Keratinocyte (primary cell): ENCODE results near the gene LMO2. TPM values are rescaled to one million over a fixed set of nuclear protein-coding genes. Genes with fewer than 3 reads are reported as not detected.
A peak's percentile ranks its signal among the peaks of the same experiment; 100 is the strongest.

ENCODE experiments used
- DNase-seq: peaks from one replicate; pipeline ENCODE4 v3.0.0-alpha.2; 2011; ENCODE audit warnings: low read depth, missing footprints, low spot score
- FAIRE-seq: peaks from 2 replicates; lab custom pipeline; 2011; peaks lifted over from hg19 to GRCh38; lab: Jason Lieb, UNC
- H2AFZ ChIP-seq: 2 replicates; pipeline ENCODE4 v1.6.0; 2012; ENCODE audit warnings: low read length, control low read depth, inconsistent platforms; ENCODE audit not compliant: control insufficient read depth
- H3K27ac ChIP-seq: 2 replicates; pipeline ENCODE4 v1.5.1; 2011; ENCODE audit warnings: low read length; ENCODE audit not compliant: control insufficient read depth, insufficient read depth
- H3K27me3 ChIP-seq: 3 replicates; pipeline ENCODE4 v1.6.0; 2011; ENCODE audit warnings: low read length; ENCODE audit not compliant: control insufficient read depth, insufficient read depth; ENCODE audit errors: extremely low read depth
- H3K36me3 ChIP-seq, 2 experiments: 2 replicates in 1 of 2; 3 replicates in 1 of 2; pipeline ENCODE4 v1.5.1; 2011; ENCODE audit warnings: low read length in 2 of 2, mild to moderate bottlenecking in 1 of 2; ENCODE audit not compliant: control insufficient read depth in 2 of 2, insufficient read depth in 2 of 2; ENCODE audit errors: extremely low read depth in 1 of 2
- H3K4me1 ChIP-seq: 3 replicates; pipeline ENCODE4 v1.5.1; 2011; ENCODE audit warnings: low read length; ENCODE audit not compliant: control insufficient read depth, insufficient read depth; ENCODE audit errors: extremely low read depth
- H3K4me2 ChIP-seq: 3 replicates; pipeline ENCODE4 v1.6.0; 2011; ENCODE audit warnings: low read depth, low read length; ENCODE audit not compliant: control insufficient read depth, insufficient read depth; ENCODE audit errors: extremely low read depth
- H3K4me3 ChIP-seq, 3 experiments: fragments of 200-600 bp in 1 of 3; sonication (generic) in 1 of 3; 2 replicates in 2 of 3; 3 replicates in 1 of 3; pipeline ENCODE4 v1.5.1; 2011 to 2016; ENCODE audit warnings: low read length in 3 of 3, mild to moderate bottlenecking in 3 of 3, control low read depth in 2 of 3, inconsistent platforms in 1 of 3, low read depth in 1 of 3, mixed read lengths in 1 of 3, mixed run types in 1 of 3, moderate library complexity in 1 of 3; ENCODE audit not compliant: control insufficient read depth in 2 of 3, insufficient read depth in 2 of 3; ENCODE audit errors: extremely low read depth in 1 of 3
- H3K79me2 ChIP-seq: 2 replicates; pipeline ENCODE4 v1.6.0; 2012; ENCODE audit warnings: low read length; ENCODE audit not compliant: control insufficient read depth, insufficient read depth
- H3K9ac ChIP-seq: 3 replicates; pipeline ENCODE4 v1.6.0; 2011; ENCODE audit warnings: low read length; ENCODE audit not compliant: control insufficient read depth, insufficient read depth; ENCODE audit errors: extremely low read depth
- H3K9me1 ChIP-seq: 3 replicates; pipeline ENCODE4 v1.6.0; 2011; ENCODE audit warnings: low read length; ENCODE audit not compliant: control insufficient read depth, insufficient read depth; ENCODE audit errors: extremely low read depth
- H3K9me3 ChIP-seq: 2 replicates; pipeline ENCODE4 v1.5.1; 2012; ENCODE audit warnings: low read depth, low read length; ENCODE audit not compliant: control insufficient read depth
- H4K20me1 ChIP-seq: 3 replicates; pipeline ENCODE4 v1.6.0; 2011; ENCODE audit warnings: low read length; ENCODE audit not compliant: control insufficient read depth, insufficient read depth; ENCODE audit errors: extremely low read depth
- EZH2 ChIP-seq: IDR thresholded peaks from one replicate; pipeline ENCODE4 v1.6.1; 2012; ENCODE audit warnings: inconsistent platforms, mild to moderate bottlenecking, low read length, moderate library complexity
- dilution Hi-C: fragments of 300-500 bp; cut with MboI; formaldehyde crosslinking; loops from one replicate; pipeline ENCODE4 v1.7.0; 2020; ENCODE audit warnings: low sequenced_read_pairs; ENCODE audit not compliant: extremely low pct_ligation_motif_present
- polyA plus RNA-seq, 5 experiments: library from polyadenylated mRNA; depleted of rRNA in 3 of 5; stranded (reverse) in 3 of 5; stranded (forward) in 1 of 5; unstranded in 1 of 5; fragments of >200 nt; gene quantifications; 1 replicate in 1 of 5; 2 replicates in 3 of 5; 3 replicates in 1 of 5; pipeline versions ENCODE4 v1.2.1 to v1.2.3, GENCODE V29; 2011 to 2012; ENCODE audit warnings: missing spikeins in 2 of 5, low read depth in 1 of 5, low replicate concordance in 1 of 5
- TF ChIP-seq, protein P1 (sequence below), 3 experiments: IDR thresholded peaks in 1 of 3; conservative IDR thresholded peaks in 1 of 3; optimal IDR thresholded peaks in 1 of 3; 2 replicates in 2 of 3; 3 replicates in 1 of 3; pipeline versions ENCODE3 to v1.5.1; 2011; ENCODE audit warnings: low read length in 3 of 3, mild to moderate bottlenecking in 3 of 3, moderate library complexity in 2 of 3, control low read depth in 1 of 3, inconsistent platforms in 1 of 3; ENCODE audit not compliant: insufficient read depth in 2 of 3; ENCODE audit errors: extremely low read depth in 1 of 3

The LMO2 gene
- polyA plus RNA-seq, 1 donor (not counting 4 experiments of a cell fraction or from before 2014, with no cell fraction given), result 1.1 TPM

DNA sequence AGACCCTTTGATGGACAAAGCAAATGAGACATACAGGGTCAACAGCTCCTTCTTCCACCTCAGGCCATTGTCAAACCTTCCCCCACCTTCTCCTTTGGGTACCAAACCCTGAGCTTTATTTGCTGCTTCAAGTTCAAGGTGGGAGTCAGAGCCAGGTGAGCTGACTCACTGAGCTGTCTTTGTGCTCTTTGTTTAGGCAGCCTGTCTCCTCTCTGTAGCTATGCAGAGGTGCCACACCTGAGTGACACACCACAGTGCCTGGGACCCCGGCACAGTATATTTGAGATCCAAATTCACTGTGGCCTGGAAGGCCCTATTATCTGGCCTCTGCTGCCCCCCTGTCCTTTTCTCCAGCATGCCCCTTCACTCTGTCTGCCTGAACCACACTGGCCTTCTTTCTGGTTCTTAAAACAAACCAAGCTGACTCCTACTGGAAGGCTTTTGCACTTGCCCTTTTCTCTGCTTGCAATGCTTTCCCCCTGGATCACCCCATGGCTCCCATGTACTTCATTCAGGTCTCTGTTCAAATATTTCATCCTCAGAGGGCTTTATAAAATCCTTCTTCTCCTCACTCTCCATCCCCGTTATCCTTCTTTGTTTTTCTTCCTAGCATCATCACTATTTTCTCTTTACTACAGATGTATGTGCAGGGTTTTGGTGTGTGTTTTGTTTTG lies 16.1 kb downstream of the LMO2 start:
- FAIRE-seq (peak; percentile 5), DNase-seq (no peak)
- Histone ChIP-seq H3K4me2 (no peak overlapping the region), H2AFZ (no peak overlapping the region), H3K4me1 (no peaks in the 10 kb centered on the region), H4K20me1 (no peaks in the 10 kb centered on the region), H3K27me3 (peaks cover 13% of the 10 kb centered on the region), H3K4me3 (no peak overlapping the region), H3K9me3 (no peaks in the 10 kb centered on the region), H3K9ac (no peak overlapping the region), H3K79me2 (no peaks in the 10 kb centered on the region), H3K36me3 (no peaks in the 10 kb centered on the region), H3K9me1 (no peaks in the 10 kb centered on the region), H3K27ac (no peak overlapping the region)
- TF ChIP-seq EZH2, result no peak
- TF ChIP-seq, protein P1, sequence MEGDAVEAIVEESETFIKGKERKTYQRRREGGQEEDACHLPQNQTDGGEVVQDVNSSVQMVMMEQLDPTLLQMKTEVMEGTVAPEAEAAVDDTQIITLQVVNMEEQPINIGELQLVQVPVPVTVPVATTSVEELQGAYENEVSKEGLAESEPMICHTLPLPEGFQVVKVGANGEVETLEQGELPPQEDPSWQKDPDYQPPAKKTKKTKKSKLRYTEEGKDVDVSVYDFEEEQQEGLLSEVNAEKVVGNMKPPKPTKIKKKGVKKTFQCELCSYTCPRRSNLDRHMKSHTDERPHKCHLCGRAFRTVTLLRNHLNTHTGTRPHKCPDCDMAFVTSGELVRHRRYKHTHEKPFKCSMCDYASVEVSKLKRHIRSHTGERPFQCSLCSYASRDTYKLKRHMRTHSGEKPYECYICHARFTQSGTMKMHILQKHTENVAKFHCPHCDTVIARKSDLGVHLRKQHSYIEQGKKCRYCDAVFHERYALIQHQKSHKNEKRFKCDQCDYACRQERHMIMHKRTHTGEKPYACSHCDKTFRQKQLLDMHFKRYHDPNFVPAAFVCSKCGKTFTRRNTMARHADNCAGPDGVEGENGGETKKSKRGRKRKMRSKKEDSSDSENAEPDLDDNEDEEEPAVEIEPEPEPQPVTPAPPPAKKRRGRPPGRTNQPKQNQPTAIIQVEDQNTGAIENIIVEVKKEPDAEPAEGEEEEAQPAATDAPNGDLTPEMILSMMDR (optimal IDR thresholded peaks at IDR 0.05 in 1 of 3, IDR thresholded peaks at IDR 0.05 in 1 of 3, conservative IDR thresholded peaks at IDR 0.05 in 1 of 3; ENCODE audit: extremely low read depth in 1 of 3, insufficient read depth in 2 of 3, low read length in 3 of 3), result no peak
- dilution Hi-C loops, result no loop called here

DNA sequence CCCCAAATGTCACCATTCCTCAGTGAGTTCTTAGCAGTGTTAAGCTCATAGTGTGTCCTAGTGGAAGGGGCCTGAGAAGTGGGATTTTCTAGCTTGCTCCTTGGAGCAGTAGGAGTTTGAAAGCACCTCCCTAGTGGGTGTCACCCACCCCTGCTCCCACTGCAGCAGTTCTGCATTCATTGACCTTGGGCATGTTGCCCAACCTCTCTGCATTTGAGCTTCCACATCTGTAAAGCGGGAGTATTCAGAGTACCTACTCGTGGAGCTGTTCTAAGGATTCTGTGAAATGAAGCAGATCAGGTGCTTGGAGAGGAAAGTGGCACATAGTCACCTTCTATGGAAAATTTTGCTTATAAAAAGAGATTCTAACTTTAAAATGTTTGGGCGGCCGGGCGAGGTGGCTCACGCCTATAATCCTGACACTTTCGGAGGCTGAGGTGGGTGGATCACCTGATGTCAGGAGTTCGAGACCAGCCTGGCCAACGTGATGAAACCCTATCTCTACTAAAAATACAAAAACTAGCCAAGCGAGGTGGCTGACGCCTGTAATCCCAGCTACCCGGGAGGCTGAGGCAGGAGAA lies 16.9 kb downstream of the LMO2 start:
- Histone ChIP-seq H3K79me2 (no peaks in the 10 kb centered on the region), H3K9me3 (no peaks in the 10 kb centered on the region), H3K27ac (no peak overlapping the region), H2AFZ (no peak overlapping the region), H3K4me3 (no peak overlapping the region), H3K4me1 (peaks cover 4% of the 10 kb centered on the region), H3K36me3 (no peaks in the 10 kb centered on the region), H3K4me2 (no peak overlapping the region), H4K20me1 (no peaks in the 10 kb centered on the region), H3K27me3 (peaks cover 19% of the 10 kb centered on the region), H3K9ac (no peak overlapping the region), H3K9me1 (no peaks in the 10 kb centered on the region)
- dilution Hi-C loops, result no loop called here
- DNase-seq (no peak), FAIRE-seq (no peak)
- no peak for TF ChIP-seq EZH2
- TF ChIP-seq, protein P1 (optimal IDR thresholded peaks at IDR 0.05 in 1 of 3, IDR thresholded peaks at IDR 0.05 in 1 of 3, conservative IDR thresholded peaks at IDR 0.05 in 1 of 3; ENCODE audit: extremely low read depth in 1 of 3, insufficient read depth in 2 of 3, low read length in 3 of 3), result no peak
